ENCODE measurements around the gene OLFML2A. TPM values are rescaled to one million over a fixed set of nuclear protein-coding genes. Genes with fewer than 3 reads are reported as not detected.

Gene OLFML2A
- total and polyA plus RNA-seq, 2 donors (not counting 1 experiment from before 2014, with no cell fraction given) = 0.76 to 0.88 TPM

DNA sequence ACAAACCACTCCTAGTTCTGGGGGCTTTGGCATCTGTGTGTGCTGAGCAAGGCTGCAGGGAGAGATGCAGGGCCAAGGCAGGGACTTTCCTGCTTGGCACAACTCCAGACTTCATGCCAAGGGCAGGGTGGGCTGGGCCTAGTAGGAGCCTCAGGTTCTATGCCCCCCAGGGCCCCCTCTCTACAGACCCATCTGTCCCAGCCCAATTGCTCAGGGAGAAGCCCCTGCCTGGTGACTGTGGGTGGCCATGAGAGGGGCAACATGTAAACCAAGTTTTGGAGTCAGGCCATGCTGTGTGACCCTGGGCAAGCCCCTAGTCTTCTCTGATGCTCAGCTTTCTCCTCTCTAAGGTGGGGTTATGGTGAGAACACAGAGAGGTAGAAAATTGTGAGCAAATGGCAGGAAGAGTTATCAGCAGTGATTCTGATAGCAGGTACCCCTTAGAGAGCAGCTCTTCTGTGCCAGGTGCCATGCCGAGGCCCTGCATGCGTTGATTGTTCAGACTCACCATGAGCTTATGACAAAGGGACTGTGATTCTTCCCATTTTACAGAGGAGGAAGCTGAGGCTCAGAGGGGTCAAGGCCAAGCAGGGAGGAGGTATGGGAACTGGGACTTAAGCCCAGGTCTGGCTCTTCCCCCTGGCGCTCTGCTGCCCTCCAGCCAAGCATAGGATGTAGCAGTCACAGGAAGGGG lies 5.2 kb downstream of the OLFML2A start:
- no peak overlapping the region for H3K4me3 Mint-ChIP-seq
- H3K27ac Mint-ChIP-seq = no peak overlapping the region
- Histone ChIP-seq H3K9me3 (ENCODE audit: control extremely low read depth in 1 of 3, control insufficient read depth in 2 of 3, insufficient read depth in 1 of 3, low read length in 2 of 3) (peaks cover 0 to 6% (median 0%) of the 10 kb centered on the region in 3 donors), H3K4me3 (ENCODE audit: control extremely low read depth in 1 of 5, extremely low read depth in 1 of 5, insufficient read depth in 1 of 5, low read depth in 2 of 5, low read length in 4 of 5) (no peak overlapping the region), H3K4me2 (replicated peaks; ENCODE audit: low read depth, low read length, poor library complexity, severe bottlenecking) (no peak overlapping the region), H3K79me2 (ENCODE audit: control insufficient read depth, insufficient read depth, low read length) (no peaks in the 10 kb centered on the region), H3K27ac (ENCODE audit: low read length in 2 of 2) (no peak overlapping the region), H3K9ac (ENCODE audit: low read length) (no peak overlapping the region), H3K36me3 (replicated peaks in 1 of 2; ENCODE audit: control extremely low read depth in 1 of 2, control insufficient read depth in 1 of 2, extremely low read depth in 1 of 2, insufficient read depth in 2 of 2, low read length in 1 of 2) (no peaks in the 10 kb centered on the region), H2AFZ (ENCODE audit: insufficient read depth, low read depth, low read length, poor library complexity, severe bottlenecking) (no peak overlapping the region), H3K4me1 (ENCODE audit: control insufficient read depth in 2 of 2, insufficient read depth in 2 of 2, low read length in 2 of 2) (peaks cover 5 to 6% of the 10 kb centered on the region in 2 donors), H4K20me1 (ENCODE audit: control insufficient read depth, insufficient read depth, low read length, poor library complexity, severe bottlenecking) (no peaks in the 10 kb centered on the region), H3K27me3 (replicated peaks in 1 of 4; ENCODE audit: control extremely low read depth in 1 of 4, control insufficient read depth in 3 of 4, insufficient read depth in 4 of 4, low read length in 3 of 4) (peaks cover 0 to 8% (median 3%) of the 10 kb centered on the region in 4 experiments)
- POLR2A ChIA-PET = interaction anchor here (0.6 to 0.7 kb wide), 2 partner anchors 11 to 1492 kb away, joined by 3 read pairs; no protein-coding TSS in a partner anchor
- DNase-seq (no peak), ATAC-seq (ENCODE audit: low read depth) (no peak)
- H3K4me1 Mint-ChIP-seq = peaks cover 4% of the 10 kb centered on the region
- no peaks in the 10 kb centered on the region for H3K9me3 Mint-ChIP-seq (ENCODE audit: insufficient read depth)
- no peak for TF ChIP-seq EZH2 (IDR thresholded peaks at IDR 0.05; ENCODE audit: borderline replicate concordance, insufficient read depth, low read depth, low read length, poor library complexity, severe bottlenecking)
- WGBS (ENCODE audit: insufficient coverage) = 90% methylated on average over 3 of the region's 3 CpGs
- H3K27me3 Mint-ChIP-seq = no peaks in the 10 kb centered on the region
- CTCF ChIA-PET = interaction anchor here (0.6 to 1.5 kb wide), 3 partner anchors 9 to 72 kb away, joined by 3 to 5 read pairs (median 4); partner anchors contain the start of gene WDR38
- intact Hi-C loops (cut with micrococcal nuclease) = no loop called here

DNA sequence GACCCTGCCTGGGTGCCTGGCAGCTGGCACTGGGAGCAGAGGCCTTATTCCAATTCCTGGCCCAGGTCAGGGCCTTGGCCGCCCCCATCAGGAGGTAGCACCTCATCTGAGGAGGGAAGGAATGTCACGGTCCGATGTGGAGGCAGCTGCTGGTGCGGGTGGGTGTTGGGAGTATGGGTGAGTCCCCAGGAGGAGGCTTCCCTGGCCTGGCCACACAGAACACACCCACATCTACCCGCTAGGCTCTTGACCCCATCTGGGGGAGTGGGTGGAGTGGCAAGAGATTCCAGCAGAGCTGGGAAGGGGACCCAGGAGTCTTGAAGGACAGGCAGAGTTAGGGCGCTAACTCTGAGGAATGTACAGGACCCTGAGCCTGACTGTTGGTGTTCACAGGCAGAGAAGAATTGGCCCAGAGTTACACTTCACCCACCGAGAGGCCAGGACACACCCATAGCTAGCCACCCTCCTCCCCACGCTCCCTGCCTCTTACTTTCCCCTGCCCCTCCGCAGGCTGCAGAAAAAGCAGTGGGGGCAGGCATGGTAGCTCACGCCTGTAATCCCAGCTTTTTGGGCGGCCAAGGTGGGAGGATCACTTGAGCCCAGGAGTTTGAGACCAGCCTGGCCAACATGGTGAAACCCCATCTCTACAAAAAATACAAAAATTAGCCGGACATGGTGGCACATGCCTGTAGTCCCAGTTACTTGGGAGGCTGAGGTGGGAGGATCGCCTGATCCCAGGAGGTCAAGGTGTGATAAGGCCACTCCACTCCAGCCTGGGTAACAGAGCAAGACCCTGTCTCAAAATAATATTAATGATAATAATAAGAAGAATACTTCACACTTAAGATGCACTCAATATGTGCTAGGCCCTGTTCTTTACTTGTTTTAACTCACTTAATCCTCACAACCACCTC lies 6.0 kb downstream of the OLFML2A start:
- 94% methylated on average over 7 of the region's 13 CpGs for WGBS (ENCODE audit: insufficient coverage)
- no peaks in the 10 kb centered on the region for H3K4me1 ChIP-seq (ENCODE audit: control insufficient read depth in 2 of 2, insufficient read depth in 2 of 2, low read length in 2 of 2)
- no peak overlapping the region for H3K27ac ChIP-seq (ENCODE audit: low read length in 2 of 2)
- POLR2A ChIA-PET = no interaction called here
- no peak for TF ChIP-seq EZH2 (IDR thresholded peaks at IDR 0.05; ENCODE audit: borderline replicate concordance, insufficient read depth, low read depth, low read length, poor library complexity, severe bottlenecking)
- TF ChIP-seq, protein P1, sequence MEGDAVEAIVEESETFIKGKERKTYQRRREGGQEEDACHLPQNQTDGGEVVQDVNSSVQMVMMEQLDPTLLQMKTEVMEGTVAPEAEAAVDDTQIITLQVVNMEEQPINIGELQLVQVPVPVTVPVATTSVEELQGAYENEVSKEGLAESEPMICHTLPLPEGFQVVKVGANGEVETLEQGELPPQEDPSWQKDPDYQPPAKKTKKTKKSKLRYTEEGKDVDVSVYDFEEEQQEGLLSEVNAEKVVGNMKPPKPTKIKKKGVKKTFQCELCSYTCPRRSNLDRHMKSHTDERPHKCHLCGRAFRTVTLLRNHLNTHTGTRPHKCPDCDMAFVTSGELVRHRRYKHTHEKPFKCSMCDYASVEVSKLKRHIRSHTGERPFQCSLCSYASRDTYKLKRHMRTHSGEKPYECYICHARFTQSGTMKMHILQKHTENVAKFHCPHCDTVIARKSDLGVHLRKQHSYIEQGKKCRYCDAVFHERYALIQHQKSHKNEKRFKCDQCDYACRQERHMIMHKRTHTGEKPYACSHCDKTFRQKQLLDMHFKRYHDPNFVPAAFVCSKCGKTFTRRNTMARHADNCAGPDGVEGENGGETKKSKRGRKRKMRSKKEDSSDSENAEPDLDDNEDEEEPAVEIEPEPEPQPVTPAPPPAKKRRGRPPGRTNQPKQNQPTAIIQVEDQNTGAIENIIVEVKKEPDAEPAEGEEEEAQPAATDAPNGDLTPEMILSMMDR (IDR thresholded peaks at IDR 0.05) = no peak
- H3K27ac Mint-ChIP-seq = no peak overlapping the region
- no peak overlapping the region for H3K4me3 Mint-ChIP-seq
- H3K27me3 Mint-ChIP-seq = no peaks in the 10 kb centered on the region
- no peaks in the 10 kb centered on the region for H3K36me3 ChIP-seq (replicated peaks in 1 of 2; ENCODE audit: control extremely low read depth in 1 of 2, control insufficient read depth in 1 of 2, extremely low read depth in 1 of 2, insufficient read depth in 2 of 2, low read length in 1 of 2)
- H3K9ac ChIP-seq (ENCODE audit: low read length) = no peak overlapping the region
- H4K20me1 ChIP-seq (ENCODE audit: control insufficient read depth, insufficient read depth, low read length, poor library complexity, severe bottlenecking) = no peaks in the 10 kb centered on the region
- no peaks in the 10 kb centered on the region for H3K79me2 ChIP-seq (ENCODE audit: control insufficient read depth, insufficient read depth, low read length)
- H3K4me1 Mint-ChIP-seq = peaks cover 2% of the 10 kb centered on the region
- H3K9me3 ChIP-seq (ENCODE audit: control extremely low read depth in 1 of 3, control insufficient read depth in 2 of 3, insufficient read depth in 1 of 3, low read length in 2 of 3) = no peaks in the 10 kb centered on the region
- CTCF ChIA-PET = interaction anchor here (0.6 to 1.5 kb wide), 2 partner anchors 11 to 71 kb away, joined by 3 to 4 read pairs; partner anchors contain the start of gene WDR38
- H2AFZ ChIP-seq (ENCODE audit: insufficient read depth, low read depth, low read length, poor library complexity, severe bottlenecking) = no peak overlapping the region
- intact Hi-C loops (cut with micrococcal nuclease) = no loop called here
- no peaks in the 10 kb centered on the region for H3K9me3 Mint-ChIP-seq (ENCODE audit: insufficient read depth)
- H3K4me3 ChIP-seq (ENCODE audit: control extremely low read depth in 1 of 5, extremely low read depth in 1 of 5, insufficient read depth in 1 of 5, low read depth in 2 of 5, low read length in 4 of 5) = no peak overlapping the region
- peaks cover 0 to under 1% (median 0%) of the 10 kb centered on the region in 4 experiments for H3K27me3 ChIP-seq (replicated peaks in 1 of 4; ENCODE audit: control extremely low read depth in 1 of 4, control insufficient read depth in 3 of 4, insufficient read depth in 4 of 4, low read length in 3 of 4)
- H3K4me2 ChIP-seq (replicated peaks; ENCODE audit: low read depth, low read length, poor library complexity, severe bottlenecking) = no peak overlapping the region
- DNase-seq (no peak), ATAC-seq (ENCODE audit: low read depth) (no peak)

Measured in B cell (primary cell).